Suprapubic skin (tissue), 3 donors: ENCODE data around the gene TLR6.

Source experiments
- POLR2A ChIP-seq, 2 donors: fragments of 450-650 bp; IDR thresholded peaks; one replicate each; pipeline ENCODE4 v1.6.1; 2017; ENCODE audit warnings: antibody characterized with exemption in 2 of 2, mild to moderate bottlenecking in 2 of 2, moderate library complexity in 2 of 2
- TF ChIP-seq, protein P1 (sequence below), 2 donors: fragments of 200-600 bp in 1 of 2; fragments of 450-650 bp in 1 of 2; sonication (generic) in 1 of 2; IDR thresholded peaks; one replicate each; pipeline ENCODE4 v1.5.1; 2016 to 2019; ENCODE audit warnings: antibody characterized with exemption in 2 of 2, mild to moderate bottlenecking in 1 of 2, moderate library complexity in 1 of 2

- TF ChIP-seq, protein P1, sequence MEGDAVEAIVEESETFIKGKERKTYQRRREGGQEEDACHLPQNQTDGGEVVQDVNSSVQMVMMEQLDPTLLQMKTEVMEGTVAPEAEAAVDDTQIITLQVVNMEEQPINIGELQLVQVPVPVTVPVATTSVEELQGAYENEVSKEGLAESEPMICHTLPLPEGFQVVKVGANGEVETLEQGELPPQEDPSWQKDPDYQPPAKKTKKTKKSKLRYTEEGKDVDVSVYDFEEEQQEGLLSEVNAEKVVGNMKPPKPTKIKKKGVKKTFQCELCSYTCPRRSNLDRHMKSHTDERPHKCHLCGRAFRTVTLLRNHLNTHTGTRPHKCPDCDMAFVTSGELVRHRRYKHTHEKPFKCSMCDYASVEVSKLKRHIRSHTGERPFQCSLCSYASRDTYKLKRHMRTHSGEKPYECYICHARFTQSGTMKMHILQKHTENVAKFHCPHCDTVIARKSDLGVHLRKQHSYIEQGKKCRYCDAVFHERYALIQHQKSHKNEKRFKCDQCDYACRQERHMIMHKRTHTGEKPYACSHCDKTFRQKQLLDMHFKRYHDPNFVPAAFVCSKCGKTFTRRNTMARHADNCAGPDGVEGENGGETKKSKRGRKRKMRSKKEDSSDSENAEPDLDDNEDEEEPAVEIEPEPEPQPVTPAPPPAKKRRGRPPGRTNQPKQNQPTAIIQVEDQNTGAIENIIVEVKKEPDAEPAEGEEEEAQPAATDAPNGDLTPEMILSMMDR (IDR thresholded peaks at IDR 0.05) = no peak
- TF ChIP-seq POLR2A (IDR thresholded peaks at IDR 0.05) = no peak
Measured at GRCh38 chr4:38904682-38905081, 48.1 kb upstream of the TLR6 start.
